NCI-H2171 treated with DMSO at 0.1 percent for 48 hours (cell line): ENCODE results near the gene NOP53.
"Not testable (repeated sequence)": the region's sequence is repeated elsewhere in the genome, so short reads cannot be mapped to it uniquely, and the experiment has no call there.

Source experiments
- DNase-seq: peaks from one replicate; lab custom pipeline; 2025; lab: John Stamatoyannopoulos, UW

NOP53 gene

DNA sequence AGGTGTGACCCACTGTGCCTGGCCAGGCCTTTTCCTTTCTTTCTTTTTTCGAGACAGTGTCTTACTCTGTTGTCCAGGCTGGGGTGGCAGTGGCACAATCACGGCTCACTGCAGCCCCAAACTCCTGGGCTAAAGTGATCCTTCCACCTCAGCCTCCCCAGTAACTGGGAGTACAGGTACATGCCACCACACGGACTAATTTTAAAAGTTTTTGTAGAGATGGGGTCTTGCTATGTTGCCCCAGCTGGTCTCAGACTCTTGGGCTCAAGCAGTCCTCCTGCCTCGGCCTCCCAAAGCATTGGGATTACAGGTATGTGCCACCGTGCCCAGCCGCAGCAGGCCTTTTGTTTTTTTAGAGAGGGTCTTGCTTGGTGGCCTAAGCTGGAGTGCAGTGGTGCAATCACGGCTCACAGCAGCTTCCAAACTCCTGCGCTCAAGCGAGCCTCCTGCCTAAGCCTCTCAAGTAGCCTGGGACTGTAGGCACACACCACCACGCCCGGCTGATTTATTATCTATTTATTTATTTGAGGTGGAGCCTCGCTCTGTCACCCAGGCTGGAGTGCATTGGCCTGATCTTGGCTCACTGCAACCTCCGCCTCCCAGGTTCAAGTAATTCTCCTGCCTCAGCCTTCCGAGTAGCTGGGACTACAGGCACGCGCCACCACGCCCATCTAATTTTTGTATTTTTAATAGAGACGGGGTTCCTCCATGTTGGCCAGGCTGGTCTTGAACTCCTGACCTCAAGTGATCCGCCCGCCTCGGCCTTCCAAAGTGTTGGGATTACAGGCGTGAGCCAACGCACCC, 32.1 kb downstream of the NOP53 start:
- DNase-seq, result not testable (repeated sequence)

DNA sequence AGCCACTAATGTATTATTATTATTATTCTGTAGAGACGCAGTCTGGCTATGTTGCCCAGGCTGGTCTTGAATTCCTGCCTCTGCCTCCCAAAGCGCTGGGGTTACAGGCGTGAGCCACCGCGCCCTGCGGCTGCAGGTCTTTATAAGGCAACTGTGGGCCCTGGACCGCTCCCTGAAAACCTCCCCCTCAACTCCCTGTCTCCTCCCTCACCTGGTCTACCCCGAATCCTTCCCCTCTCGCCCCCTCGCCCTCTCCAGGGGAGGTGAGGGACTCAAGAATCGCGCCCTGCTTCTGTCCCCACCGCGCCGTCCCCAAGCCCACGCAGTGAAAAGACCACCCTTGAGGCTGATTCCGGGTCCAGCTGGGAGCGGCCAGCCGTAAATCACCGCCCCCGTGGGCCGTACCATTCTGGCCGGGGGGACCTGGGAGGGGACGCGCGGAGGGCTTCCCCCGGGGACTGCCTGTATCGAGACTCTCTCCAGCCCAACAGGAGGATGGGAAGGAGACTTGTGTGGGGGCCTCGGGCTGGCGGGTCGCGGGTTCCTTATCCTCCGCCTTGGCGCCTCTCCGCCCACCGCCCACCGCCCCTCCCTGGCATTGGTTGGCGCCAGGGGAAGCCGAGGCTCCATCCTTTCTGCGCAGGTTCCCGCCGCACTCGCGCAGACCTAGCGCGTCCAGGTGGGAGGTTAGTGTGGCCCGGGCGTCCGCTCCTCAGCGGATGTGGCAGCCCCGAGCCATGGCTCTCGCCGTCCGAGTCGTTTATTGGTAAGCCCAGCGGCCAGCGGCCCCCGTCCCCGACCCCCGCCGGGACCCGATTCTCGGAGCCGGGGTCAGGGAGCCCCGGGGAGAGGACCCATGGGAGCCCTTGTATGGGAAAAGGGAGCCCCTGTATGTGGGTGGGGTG, 33.0 kb downstream of the NOP53 start, which contains the start of gene SELENOW:
TSS of gene SELENOW (plus strand) at position 655 of the 905 bp plus-strand sequence. CDS start at position 738, 83 bp downstream.
- DNase-seq, result peak; percentile 63

DNA sequence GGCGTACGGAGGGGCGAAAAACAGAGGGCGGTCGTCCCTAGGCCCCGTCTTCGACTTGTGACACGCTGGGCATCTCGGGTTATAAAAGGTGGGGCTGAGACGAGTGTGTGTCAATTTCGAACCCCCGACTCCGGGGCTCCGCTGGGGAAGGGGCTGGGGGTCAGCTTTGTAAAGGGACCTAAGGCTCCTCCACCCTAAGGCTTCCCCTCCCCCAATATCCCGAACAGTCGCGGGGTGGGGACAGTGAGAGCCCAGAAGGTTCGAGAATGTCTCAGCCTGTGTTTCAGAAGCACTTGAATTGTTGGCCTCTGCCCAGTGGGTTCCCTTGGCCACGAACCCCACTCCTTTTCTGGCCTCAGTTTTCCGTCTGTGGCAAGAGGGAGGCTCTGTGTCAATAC, 33.6 kb downstream of the NOP53 start:
- DNase-seq, result no peak

DNA sequence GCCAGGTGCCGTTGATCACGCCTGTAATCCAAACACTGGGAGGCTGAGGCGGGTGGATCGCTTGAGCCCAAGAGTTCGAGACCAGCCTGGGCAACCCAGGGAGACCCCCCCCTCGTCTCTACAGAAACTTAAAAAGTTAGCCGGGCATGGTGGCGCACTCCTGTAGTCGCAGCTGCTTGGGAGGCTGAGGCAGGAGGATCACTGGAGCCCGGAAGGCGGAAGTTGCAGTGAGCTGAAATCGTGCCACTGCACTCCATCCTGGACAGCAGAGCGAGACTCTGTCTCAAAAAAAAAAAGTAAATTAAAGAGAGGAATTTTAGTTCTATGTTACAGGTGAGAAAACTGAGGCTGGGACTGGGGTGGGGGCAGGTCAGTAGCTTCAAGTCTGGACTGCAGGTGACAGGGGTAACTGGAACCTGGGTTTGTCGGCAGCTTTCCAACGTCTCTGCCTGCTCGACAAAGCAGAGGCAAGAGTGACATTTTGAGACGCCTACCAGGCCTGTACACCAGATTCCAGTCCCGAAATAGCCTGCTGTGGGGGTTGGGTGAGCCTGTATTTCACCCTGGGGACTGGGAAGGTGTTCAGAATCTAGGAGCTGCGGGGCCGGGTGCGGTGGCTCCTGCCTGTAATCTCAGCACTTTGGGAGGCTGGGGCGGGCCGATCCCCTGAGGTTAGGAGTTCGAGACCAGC, 34.3 kb downstream of the NOP53 start:
- DNase-seq, result no peak

DNA sequence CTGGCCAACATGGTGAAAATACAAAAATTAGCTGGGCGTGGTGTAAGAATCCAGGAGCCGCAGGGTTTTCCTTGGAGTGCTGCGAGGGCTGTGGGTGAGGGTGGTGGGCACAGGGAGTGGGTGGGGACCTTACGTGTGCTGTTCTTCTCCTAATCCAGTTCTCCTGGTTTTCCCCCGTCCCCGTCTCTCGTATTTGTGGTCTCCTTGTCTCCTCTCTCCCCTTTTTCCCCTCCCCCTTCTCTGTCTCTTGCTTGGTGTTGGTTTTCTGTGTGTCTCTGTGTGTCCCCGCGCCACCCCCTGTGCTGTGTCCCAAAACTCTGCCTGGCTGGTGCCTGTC, 34.8 kb downstream of the NOP53 start:
- no peak for DNase-seq

DNA sequence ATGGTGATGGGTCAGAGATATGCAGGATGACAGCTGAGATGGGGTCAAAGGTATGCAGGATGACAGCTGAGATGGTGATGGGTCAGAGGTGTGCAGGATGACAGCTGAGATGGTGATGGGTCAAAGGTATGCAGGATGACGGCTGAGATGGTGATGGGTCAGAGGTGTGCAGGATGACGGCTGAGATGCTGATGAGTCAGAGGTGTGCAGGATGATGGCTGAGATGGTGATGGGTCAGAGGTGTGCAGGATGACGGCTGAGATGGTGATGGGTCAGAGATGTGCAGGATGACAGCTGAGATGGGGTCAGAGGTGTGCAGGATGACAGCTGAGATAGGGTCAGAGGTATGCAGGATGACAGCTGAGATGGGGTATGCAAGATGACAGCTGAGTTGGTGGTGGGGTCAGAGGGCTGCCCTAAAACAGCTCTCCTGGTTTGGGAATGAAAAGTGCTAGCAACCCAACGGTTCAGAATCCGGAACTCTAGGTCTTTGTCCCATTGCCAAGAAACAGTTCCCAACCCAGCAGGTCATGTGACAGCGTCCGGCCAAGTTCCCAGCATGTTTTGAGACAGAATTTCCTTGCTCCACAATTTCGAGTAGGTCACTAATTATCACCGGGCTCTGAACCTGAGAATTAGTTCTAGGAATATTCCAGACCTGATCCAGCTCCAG, 36.4 kb downstream of the NOP53 start:
- no peak for DNase-seq

DNA sequence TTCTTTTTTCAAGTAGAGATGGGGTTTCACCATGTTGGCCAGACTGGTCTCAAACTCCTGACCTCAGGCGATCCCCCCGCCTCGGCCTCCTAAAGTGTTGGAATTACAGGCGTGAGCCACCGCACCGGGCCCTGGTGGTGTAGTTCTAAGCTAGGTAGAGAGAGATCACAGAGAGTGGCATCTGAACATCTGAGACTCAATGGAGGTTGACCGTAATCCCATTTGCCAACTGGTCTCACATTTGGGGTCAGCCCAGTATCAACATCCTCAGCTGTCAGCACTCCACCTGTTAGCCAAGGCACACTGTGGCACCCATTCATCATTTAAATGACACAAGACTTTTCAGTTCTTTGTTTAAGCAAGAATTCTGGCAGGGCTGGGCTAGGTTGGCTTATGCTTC, 41.2 kb downstream of the NOP53 start:
- no peak for DNase-seq

DNA sequence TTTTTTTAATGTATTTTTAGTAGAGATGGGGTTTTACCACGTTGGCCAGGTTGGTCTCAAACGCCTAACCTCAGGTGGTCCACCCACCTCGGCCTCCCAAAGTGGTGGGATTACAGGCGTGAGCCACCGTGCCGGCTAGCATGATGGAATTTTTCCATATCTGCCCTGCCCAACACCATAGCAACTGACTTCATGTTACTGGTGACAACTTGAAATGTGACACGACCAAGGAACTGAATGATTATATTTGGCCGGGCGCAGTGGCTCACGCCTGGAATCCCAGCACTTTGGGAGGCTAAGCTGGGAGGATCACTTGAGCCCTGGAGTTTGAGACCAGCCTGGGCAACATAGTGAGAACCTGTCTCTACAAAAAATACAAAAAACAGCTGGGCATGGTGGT, 42.0 kb downstream of the NOP53 start:
- DNase-seq, result not testable (repeated sequence)

DNA sequence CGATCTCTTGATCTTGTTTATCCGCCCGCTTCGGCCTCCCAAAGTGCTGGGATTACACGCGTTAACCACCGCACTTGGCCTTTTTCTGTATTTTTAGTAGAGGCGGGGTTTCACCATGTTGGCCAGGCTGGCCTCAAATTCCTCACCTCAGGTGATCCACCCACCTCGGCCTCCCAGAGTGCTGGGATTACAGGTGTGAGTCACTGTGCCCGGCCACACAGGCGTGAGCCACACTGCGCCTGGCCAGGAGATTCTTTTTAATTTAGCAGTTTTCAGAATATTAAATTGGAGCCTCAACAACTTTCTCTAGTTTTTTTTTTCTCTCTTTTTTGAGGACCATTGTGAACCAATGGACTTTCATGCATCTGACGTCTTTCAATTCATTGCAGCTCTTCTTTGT, 44.5 kb downstream of the NOP53 start:
- not testable (repeated sequence) for DNase-seq

DNA sequence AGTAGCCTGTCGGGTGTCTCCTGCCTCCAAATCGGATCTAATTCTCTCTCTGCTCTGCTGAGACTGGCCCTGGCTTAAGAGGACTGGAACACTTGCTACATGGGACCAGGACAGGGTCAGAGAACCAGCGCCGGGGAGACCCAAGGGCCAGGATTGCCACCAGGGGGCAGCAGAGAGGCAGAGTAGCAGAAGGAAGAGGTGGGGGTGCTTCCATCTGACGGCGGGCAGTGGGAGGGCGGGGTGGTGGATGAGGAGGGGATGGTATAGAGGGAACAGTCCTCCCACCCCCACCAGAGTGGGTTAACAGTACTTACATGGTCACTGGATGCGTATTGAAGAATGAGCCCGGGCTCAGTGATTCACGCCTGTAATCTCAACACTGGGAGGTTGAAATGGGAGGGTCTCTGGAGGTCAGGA, 45.1 kb downstream of the NOP53 start:
- DNase-seq, result peak; percentile 23

DNA sequence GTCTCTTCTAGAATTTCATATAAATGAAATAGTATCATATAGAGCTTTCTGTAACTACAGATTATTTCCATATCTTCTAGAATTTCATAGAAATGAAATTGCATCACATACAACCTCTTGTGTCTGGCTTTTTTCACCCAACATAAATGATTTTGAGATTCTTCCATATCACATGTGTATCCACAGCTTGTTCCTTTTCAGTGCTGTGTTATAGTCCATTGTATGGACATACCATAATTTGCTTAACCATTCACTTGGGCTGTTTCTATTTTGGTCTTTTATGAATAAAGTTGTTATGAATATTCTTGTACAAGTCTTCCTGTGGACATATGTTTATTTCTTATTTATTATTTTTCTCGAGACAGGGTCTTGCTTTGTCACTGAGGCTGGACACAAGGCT, 47.3 kb downstream of the NOP53 start:
- no peak for DNase-seq

DNA sequence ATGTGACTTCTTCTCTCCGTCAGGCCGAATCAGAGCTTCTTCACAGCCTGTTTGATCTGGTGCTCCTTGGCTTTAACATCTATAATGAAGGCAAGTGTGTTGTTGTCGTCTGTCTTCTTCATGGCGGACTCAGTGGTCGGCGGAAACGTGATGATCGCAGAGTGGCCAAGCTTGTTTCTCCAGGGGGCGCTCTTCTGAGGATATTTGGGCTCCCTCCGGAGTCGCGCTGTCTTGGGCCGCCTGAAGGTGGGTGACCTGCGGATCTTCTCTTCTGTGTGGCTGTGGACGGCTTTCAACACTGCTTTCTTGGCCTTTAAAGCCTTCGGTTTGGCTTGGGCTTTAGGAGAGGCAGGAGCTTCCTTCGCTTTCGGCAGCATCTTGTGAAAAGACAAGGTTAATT, 49.2 kb downstream of the NOP53 start:
- DNase-seq, result no peak

DNA sequence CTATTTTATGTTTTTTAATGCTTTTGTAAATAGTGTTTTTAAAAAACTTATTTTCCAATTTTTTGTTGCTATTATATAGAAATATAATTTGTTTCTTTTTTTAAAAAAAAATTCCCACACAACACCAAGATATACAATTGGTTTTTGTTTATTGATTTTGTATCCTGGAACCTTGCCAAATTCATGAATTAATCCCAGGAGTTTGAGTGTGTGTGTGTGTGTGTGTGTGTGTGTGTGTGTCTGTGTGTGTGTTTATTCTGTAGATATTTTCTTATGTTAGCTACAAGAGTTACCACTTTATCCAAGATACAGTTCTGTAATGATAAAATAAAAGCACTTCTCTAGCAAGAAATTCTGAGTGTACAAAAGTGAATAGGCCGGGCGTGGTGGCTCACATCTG, 51.4 kb downstream of the NOP53 start:
- no peak for DNase-seq

DNA sequence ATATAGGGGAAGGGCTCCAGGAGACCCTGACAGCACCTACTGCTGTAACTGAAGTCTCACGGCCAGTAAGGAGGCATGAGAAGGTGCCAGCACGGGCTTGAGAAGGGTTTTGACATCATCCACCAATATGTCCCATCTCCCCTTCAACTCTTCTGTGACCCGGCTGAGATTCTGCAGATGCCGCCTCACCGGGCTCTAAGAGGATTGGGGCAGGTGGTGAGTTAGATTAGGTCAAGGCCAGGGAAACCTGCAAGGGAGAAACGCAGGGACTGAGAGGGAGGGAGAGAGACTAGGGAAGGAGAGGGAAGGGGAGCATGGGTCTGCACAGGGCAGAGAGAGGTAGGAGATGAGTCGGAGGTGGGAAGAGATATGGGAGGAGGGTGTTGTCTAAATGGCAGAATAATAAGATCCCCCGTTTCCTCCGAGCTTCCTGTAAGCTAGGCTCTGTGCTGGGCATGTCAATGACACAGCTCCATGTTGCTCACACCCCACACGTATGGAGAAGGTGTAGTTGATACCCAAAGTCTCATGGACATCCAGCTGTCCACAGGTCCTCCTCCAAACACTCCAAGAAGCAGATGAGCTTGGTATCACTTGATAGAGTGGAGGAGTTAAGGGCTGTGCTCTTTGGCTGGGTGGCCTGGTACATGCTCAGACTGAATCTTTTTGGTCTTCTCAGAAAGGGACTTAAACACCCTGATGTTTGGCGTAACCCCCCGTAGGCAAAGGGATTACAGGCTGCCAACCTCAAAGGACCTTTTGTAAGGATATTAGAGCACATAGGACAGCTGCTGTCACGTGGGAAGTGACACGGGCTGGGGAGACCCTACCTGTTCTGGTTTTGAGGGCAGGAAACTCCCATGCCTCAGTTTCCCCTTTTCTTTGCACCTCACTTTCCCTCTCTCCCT, 52.9 kb downstream of the NOP53 start:
- DNase-seq, result no peak

DNA sequence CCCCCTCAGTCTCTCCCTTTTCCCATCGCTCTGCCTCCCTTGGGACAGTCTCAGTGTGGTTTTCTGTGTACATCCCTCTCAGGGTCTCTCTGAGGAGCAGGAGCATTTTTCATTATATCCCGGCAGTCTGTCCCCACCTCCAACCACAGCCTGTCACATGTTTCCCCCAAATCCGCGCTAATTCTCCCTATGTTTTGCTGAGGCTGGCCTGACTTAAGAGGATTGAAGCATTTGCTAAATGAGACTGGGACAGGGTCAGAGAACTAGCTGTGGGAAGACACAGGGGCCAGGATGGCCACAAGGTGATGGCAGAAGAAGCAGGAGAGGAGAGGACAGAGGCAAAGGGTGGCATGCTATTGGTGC, 53.5 kb downstream of the NOP53 start:
- no peak for DNase-seq

DNA sequence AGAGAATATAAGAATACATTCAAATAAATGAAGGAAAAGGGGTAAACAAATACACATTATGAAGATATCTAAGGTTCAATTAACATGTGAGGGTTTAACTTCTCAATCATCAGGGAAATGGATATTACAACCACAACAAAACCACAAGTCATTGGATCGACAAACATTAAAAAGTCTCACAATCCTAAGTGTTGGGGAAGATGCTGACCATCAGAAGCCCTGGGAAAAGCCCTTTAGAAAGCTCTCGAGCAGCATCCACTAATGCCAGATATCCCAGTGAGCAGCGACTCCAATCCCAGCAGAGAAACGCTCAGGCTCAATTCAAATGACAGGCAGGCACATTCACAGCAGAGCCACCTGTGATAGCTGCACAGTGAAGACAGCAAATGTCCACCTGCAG, 55.9 kb downstream of the NOP53 start:
- DNase-seq, result no peak

DNA sequence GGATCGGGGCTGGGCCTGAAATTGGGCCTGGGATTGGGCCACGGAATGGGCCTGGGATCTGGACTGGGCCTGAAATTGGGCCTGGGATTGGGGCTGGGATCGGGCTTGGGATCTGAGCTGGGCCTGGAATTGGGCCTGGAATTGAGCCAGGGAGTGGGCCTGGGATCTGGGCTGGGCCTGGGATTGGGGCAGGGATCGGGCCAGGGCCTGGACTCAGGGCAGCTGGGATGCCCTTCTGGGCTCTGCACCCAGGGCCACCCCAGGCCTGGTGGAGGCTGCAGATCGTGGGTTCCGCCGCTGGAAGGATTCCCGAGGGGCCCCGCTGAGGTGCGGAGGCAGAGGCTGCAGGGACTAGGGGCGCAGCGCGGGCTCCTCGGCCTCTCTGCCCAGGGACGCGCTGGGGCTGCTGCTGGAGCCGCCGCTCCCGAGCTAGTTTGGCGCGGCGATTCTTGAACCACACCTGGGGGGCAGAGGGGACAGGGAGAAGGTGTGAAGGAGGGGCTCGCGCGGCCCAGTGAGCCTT, 57.2 kb downstream of the NOP53 start:
- no peak for DNase-seq

DNA sequence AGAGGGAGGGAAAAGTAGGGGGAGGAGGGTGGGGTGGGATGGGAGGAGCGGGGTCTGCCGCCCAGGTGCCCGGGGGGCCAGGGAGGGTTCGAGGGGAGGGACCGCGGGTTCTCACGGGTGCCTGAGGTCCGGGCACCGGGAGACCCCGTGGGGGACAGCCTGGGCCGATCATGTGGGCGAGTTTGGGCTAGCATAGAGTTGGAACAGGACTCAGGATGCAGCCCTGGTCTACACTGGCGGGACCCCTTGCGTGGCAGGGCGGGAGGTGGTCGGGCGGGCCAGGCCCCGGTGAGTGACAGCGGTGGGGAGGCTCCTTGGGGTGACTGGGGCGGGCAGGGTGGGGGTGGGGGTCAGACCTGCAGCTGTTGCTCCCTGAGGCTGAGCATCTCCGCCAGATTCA, 57.8 kb downstream of the NOP53 start:
- not testable (repeated sequence) for DNase-seq

DNA sequence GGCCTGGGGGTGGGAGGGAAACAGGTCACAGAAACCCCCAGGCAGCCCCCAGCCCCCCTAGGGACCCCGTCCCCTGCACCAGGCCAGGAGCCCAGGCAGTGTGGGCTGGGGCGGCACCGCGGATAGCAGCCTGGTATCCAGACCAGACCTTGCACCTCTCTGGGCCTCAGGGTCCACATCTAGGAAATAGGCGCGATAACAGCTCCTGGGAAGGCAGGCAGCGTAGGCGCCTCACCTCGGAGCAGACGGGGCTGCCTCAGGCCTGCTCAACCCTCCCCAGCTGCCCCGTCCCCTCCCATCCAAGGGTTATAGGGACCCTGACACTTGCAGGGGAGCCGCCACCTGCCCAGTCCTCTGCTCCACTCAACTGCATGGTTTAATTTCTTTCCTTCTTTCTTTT, 58.3 kb downstream of the NOP53 start:
- DNase-seq, result not testable (repeated sequence)

DNA sequence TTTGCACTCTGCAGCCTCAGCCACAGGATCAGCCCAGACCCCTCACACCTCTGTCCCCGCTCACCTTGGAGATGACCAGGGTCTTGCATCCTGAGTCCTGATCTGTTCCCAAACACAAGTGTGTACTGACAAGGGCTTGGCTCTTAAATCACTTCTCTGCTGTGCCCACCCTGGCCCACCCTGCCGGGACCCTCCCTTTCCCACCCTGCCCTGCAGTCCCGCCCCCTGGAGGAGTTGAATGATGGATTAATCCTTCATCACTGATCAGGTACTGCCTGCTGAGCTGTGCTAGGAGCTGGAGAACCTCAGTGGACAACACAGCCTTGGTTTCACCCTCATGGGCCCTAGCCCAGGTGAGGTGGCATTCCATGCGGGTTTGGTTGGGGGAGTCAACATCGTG, 59.1 kb downstream of the NOP53 start, which contains the start of gene TPRX1:
TSS of gene TPRX1 (minus strand) at position 101 of the 400 bp plus-strand sequence. CDS start at position 89, 12 bp downstream.
- not testable (repeated sequence) for DNase-seq

DNA sequence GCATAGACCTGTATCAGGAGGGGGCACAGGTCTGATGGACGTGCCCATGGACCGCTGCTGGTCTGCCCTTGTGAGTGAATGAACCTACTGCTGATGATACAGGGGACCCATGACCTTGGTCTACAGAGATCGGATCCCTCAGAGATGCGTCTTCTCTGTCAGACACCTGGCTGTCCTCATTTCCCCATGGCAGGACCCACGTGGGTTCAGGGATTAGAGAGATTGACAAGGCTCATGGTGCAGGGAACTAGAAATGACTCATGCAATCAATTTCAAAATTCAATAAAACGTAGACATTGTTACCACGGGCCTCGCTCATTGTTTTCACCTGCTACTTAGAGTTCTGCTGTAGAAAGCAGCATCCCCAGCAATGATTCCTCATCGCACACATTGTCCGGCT, 60.0 kb downstream of the NOP53 start:
- no peak for DNase-seq
